Measurements from ENCODE around the gene DNMT3B. TPM values are rescaled to one million over a fixed set of nuclear protein-coding genes. Genes with fewer than 3 reads are reported as not detected.
"Not testable (repeated sequence)": the region's sequence is repeated elsewhere in the genome, so short reads cannot be mapped to it uniquely, and the experiment has no call there.

Gene DNMT3B
- total RNA-seq, 1 experiment from 2014 or later = 7.3 TPM

- no TSS peak for BruUV-seq (replicated peaks)
- H3K27me3 ChIP-seq (ENCODE audit: low read length) = no peaks in the 10 kb centered on the region
- intact Hi-C loops (cut with micrococcal nuclease) = loop anchor here (10.0 kb wide), 1 partner anchor 302 kb away; no protein-coding TSS in a partner anchor
Observed at GRCh38 chr20:32792731-32793458, 30.7 kb downstream of the DNMT3B start.

GRCh38 chr20:32796383-32796948, 34.3 kb downstream of the DNMT3B start:
- BruUV-seq (replicated peaks) = no TSS peak
- TF ChIP-seq CTCF (conservative IDR thresholded peaks at IDR 0.05; ENCODE audit: low read depth, low read length) = no peak
- TF ChIP-seq EZH2 (IDR thresholded peaks at IDR 0.05; ENCODE audit: low read length, unreplicated experiment) = no peak
- TF ChIP-seq EZH2phosphoT487 (IDR thresholded peaks at IDR 0.05; ENCODE audit: borderline replicate concordance, low read length) = no peak

More at GRCh38 chr20:32792731-32793458, 30.7 kb downstream of the DNMT3B start:
- Histone ChIP-seq H3K9me2 (replicated peaks; ENCODE audit: low read length) (no peaks in the 10 kb centered on the region), H3K4me3 (ENCODE audit: low read length) (no peak overlapping the region), H2AFZ (ENCODE audit: low read length) (no peak overlapping the region), H3K9ac (ENCODE audit: low read length) (no peak overlapping the region), H3K27ac (ENCODE audit: low read length) (no peak overlapping the region), H4K20me1 (ENCODE audit: low read length) (no peaks in the 10 kb centered on the region), H3K4me1 (ENCODE audit: insufficient read depth, low read length) (no peaks in the 10 kb centered on the region), H3K36me3 (ENCODE audit: low read depth, low read length) (peaks cover 8% of the 10 kb centered on the region), H3F3A (ENCODE audit: low read length, unreplicated experiment) (no peaks in the 10 kb centered on the region), H3K9me3 (ENCODE audit: low read length) (no peaks in the 10 kb centered on the region), H3K79me2 (ENCODE audit: low read length) (no peaks in the 10 kb centered on the region), H3K4me2 (ENCODE audit: low read length) (no peak overlapping the region)
- no peak for ATAC-seq
- ChIA-PET POLR2A (ENCODE audit: unreplicated experiment) (no interaction called here), CTCF (no interaction called here)
- TF ChIP-seq EZH2 (IDR thresholded peaks at IDR 0.05; ENCODE audit: low read length, unreplicated experiment) (no peak), CTCF (conservative IDR thresholded peaks at IDR 0.05; ENCODE audit: low read depth, low read length) (no peak), EZH2phosphoT487 (IDR thresholded peaks at IDR 0.05; ENCODE audit: borderline replicate concordance, low read length) (no peak)
- no peak for DNase-seq

GRCh38 chr20:32796981-32797451, 34.8 kb downstream of the DNMT3B start:
- Histone ChIP-seq H3K4me3 (ENCODE audit: low read length) (no peak overlapping the region), H3K9ac (ENCODE audit: low read length) (no peak overlapping the region), H2AFZ (ENCODE audit: low read length) (no peak overlapping the region), H3K79me2 (ENCODE audit: low read length) (no peaks in the 10 kb centered on the region), H3K4me2 (ENCODE audit: low read length) (no peak overlapping the region), H3K27me3 (ENCODE audit: low read length) (no peaks in the 10 kb centered on the region), H3K27ac (ENCODE audit: low read length) (no peak overlapping the region), H4K20me1 (ENCODE audit: low read length) (no peaks in the 10 kb centered on the region), H3F3A (ENCODE audit: low read length, unreplicated experiment) (no peaks in the 10 kb centered on the region), H3K9me2 (replicated peaks; ENCODE audit: low read length) (no peaks in the 10 kb centered on the region), H3K4me1 (ENCODE audit: insufficient read depth, low read length) (no peaks in the 10 kb centered on the region), H3K36me3 (ENCODE audit: low read depth, low read length) (no peaks in the 10 kb centered on the region; the same call in 1 of the 2 replicates), H3K9me3 (ENCODE audit: low read length) (no peaks in the 10 kb centered on the region)
- ATAC-seq = no peak
- DNase-seq = no peak
- BruUV-seq (replicated peaks) = no TSS peak
- TF ChIP-seq EZH2 (IDR thresholded peaks at IDR 0.05; ENCODE audit: low read length, unreplicated experiment) (no peak), EZH2phosphoT487 (IDR thresholded peaks at IDR 0.05; ENCODE audit: borderline replicate concordance, low read length) (no peak), CTCF (conservative IDR thresholded peaks at IDR 0.05; ENCODE audit: low read depth, low read length) (no peak)
- ChIA-PET POLR2A (ENCODE audit: unreplicated experiment) (no interaction called here), CTCF (no interaction called here)
- intact Hi-C loops (cut with micrococcal nuclease) = loop anchor here (10.0 kb wide), 1 partner anchor 298 kb away; no protein-coding TSS in a partner anchor

More at GRCh38 chr20:32796383-32796948, 34.3 kb downstream of the DNMT3B start:
- no peaks in the 10 kb centered on the region for H3K9me3 ChIP-seq (ENCODE audit: low read length)
- no peaks in the 10 kb centered on the region for H3K4me1 ChIP-seq (ENCODE audit: insufficient read depth, low read length)
- no peak overlapping the region for H3K4me2 ChIP-seq (ENCODE audit: low read length)
- no peak overlapping the region for H3K4me3 ChIP-seq (ENCODE audit: low read length)
- POLR2A ChIA-PET (ENCODE audit: unreplicated experiment) = no interaction called here
- no peaks in the 10 kb centered on the region for H3K27me3 ChIP-seq (ENCODE audit: low read length)
- no peak overlapping the region for H3K27ac ChIP-seq (ENCODE audit: low read length)
- H3K36me3 ChIP-seq (ENCODE audit: low read depth, low read length) = peaks cover 1% of the 10 kb centered on the region; the same call in 1 of the 2 replicates
- no peaks in the 10 kb centered on the region for H3K79me2 ChIP-seq (ENCODE audit: low read length)
- intact Hi-C loops (cut with micrococcal nuclease) = loop anchor here (10.0 kb wide), 1 partner anchor 298 kb away; no protein-coding TSS in a partner anchor
- ATAC-seq = no peak
- no peaks in the 10 kb centered on the region for H3K9me2 ChIP-seq (replicated peaks; ENCODE audit: low read length)
- no peak overlapping the region for H3K9ac ChIP-seq (ENCODE audit: low read length)
- DNase-seq = no peak
- no peaks in the 10 kb centered on the region for H3F3A ChIP-seq (ENCODE audit: low read length, unreplicated experiment)
- no peaks in the 10 kb centered on the region for H4K20me1 ChIP-seq (ENCODE audit: low read length)
- CTCF ChIA-PET = no interaction called here
- no peak overlapping the region for H2AFZ ChIP-seq (ENCODE audit: low read length)

GRCh38 chr20:32797571-32797970, 35.4 kb downstream of the DNMT3B start:
- CTCF ChIA-PET; POLR2A ChIA-PET (ENCODE audit: unreplicated experiment); H3K4me2 ChIP-seq (ENCODE audit: low read length); H3K79me2 ChIP-seq (ENCODE audit: low read length); H3K9me2 ChIP-seq (replicated peaks; ENCODE audit: low read length); H3K27ac ChIP-seq (ENCODE audit: low read length); H3K9me3 ChIP-seq (ENCODE audit: low read length); H2AFZ ChIP-seq (ENCODE audit: low read length); BruUV-seq (replicated peaks); H3K9ac ChIP-seq (ENCODE audit: low read length); ATAC-seq; DNase-seq; H3F3A ChIP-seq (ENCODE audit: low read length, unreplicated experiment); H3K4me1 ChIP-seq (ENCODE audit: insufficient read depth, low read length); H3K27me3 ChIP-seq (ENCODE audit: low read length); H3K36me3 ChIP-seq (ENCODE audit: low read depth, low read length); H3K4me3 ChIP-seq (ENCODE audit: low read length); H4K20me1 ChIP-seq (ENCODE audit: low read length): not testable (repeated sequence)
- intact Hi-C loops (cut with micrococcal nuclease) = loop anchor here (10.0 kb wide), 1 partner anchor 297 kb away; no protein-coding TSS in a partner anchor
